GM12873 (cell line): ENCODE data around the gene PRAME.

Experiments
- TF ChIP-seq, protein P1 (sequence below): IDR thresholded peaks from 2 replicates; pipeline ENCODE4 v1.5.1; 2012; ENCODE audit warnings: low read depth, mild to moderate bottlenecking, moderate library complexity, low read length, control low read depth; ENCODE audit not compliant: insufficient read depth; ENCODE audit errors: missing control alignments

The PRAME gene

DNA sequence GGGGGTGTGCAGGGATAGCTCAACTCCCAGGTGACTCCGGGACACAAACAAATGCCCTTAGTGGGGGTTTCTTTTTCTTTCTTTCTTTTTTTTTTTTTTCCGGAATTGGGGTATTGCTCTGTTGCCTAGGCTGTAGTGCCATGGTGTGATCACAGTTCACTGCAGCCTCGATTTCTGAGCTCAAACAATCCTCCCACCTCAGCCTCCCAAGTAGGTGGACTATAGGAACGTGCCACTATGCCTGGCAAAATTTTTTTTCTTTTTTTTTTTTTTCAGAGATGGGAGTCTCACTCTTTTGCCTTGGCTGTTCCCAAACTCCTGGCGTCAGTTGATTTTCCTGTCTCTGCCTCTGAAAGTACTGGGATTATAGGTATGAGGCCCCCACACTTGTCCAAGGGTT lies 25.2 kb downstream of the PRAME start:
- TF ChIP-seq, protein P1, sequence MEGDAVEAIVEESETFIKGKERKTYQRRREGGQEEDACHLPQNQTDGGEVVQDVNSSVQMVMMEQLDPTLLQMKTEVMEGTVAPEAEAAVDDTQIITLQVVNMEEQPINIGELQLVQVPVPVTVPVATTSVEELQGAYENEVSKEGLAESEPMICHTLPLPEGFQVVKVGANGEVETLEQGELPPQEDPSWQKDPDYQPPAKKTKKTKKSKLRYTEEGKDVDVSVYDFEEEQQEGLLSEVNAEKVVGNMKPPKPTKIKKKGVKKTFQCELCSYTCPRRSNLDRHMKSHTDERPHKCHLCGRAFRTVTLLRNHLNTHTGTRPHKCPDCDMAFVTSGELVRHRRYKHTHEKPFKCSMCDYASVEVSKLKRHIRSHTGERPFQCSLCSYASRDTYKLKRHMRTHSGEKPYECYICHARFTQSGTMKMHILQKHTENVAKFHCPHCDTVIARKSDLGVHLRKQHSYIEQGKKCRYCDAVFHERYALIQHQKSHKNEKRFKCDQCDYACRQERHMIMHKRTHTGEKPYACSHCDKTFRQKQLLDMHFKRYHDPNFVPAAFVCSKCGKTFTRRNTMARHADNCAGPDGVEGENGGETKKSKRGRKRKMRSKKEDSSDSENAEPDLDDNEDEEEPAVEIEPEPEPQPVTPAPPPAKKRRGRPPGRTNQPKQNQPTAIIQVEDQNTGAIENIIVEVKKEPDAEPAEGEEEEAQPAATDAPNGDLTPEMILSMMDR: no peak

- TF ChIP-seq, protein P1: no peak
Measured at GRCh38 chr22:22533417-22533816, 25.6 kb downstream of the PRAME start.

DNA sequence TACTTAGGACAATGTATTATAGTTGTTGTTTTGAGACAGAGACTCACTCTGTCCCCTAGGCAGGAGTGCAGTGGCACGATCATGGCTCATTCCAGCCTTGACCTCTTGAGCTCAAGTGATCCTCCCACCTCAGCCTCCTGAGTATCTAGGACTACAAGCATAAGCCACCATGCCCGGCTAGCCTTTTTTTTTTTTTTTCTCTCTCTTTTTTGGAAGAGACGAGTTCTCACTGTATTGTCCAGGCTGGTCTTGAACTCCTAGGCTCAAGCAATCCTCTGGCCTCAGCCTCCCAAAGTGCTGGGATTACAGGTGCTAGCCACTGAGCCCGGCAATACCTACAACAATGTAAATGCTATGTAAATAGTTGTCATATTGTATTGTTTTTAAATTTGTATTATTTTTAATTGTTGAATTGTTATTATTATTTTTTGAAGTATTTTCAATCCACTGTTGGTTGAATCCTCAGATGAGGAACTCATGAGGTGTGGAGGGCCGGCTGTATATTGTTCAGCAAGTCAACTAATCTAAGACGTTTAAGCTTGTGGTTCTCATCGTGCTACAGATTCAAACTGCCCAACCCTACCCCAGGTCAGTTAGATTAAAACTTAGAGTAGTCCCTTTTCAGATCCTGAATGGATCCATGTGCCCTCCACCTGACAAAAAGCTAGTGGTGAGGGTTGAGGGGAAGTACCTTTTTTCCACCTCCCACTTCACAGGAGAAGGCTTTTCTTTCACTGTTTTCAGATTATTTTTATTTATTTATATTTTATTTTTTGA lies 27.1 kb downstream of the PRAME start:
- TF ChIP-seq, protein P1: no peak

- TF ChIP-seq, protein P1: no peak
Measured at GRCh38 chr22:22528780-22529179, 30.3 kb downstream of the PRAME start.

DNA sequence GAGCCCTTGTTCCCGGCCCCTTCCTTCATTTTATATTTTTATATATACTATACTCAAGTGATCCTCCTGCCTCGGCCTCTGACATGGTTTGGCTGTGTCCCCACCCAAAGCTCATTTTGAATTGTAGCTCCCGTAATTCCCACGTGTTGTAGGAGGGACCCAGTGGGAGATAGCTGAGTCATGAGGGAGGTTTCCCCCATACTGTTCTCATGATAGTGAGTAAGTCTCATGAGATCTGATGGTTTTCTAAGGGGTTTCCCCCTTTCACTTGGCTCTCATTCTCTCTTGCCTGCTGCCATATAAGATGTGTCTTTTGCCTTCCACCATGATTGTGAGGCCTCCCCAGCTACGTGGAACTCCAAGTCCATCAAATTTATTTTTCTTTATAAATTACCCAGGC lies 31.8 kb downstream of the PRAME start:
- TF ChIP-seq, protein P1: no peak

DNA sequence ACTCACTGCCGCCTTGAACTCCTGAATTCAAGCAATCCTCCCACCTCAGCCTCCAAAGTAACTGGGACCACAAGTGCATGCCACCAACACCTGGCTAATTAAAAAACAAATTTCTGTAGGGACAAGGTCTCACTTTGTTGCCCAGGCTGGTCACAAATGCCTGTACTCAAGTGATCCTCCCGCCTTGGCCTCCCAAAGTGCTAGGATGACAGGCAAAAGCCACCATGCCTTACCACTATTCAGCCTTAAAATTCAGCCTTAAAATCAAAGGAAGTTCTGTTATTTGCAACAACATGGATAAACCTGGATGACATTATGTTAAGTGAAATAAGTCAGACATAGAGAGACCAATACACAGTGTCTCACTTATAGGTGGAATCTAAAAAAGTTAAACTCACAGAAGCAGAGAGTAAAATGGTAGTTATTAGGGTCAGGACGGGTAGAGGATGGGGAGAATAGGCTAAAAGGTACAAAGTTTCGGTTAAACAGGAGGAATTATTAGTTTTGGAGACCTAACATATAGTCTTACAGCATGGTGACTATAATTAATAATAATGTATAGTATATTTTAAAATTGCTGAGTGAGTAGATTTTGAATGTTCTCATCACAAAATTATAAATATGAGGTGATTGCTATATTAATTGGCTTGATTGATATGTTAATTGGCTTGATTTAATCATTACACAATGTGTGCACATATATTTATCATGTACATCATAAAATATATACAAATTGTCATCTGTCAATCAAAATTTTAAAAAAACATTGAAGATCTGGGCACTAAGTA lies 32.7 kb downstream of the PRAME start:
- TF ChIP-seq, protein P1: no peak

DNA sequence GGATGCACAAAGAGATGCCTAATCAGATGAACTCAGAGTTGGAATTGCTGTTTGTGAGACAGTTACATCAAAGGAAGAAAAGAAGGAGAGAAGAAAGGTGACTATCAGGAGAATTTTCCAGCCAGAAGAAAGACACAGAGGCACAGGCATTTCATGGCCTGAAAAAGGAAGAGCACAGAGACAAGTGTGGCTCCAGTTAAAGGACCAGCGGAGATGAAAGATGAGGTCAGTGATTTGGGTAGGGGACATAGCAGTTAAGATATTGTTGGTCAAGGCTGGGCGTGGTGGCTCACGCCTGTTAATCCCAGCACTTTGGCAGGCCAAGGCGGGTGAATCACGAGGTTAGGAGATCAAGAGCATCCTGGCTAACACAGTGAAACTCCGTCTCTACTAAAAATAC lies 35.6 kb downstream of the PRAME start:
- TF ChIP-seq, protein P1: no peak
